Measurements from ENCODE around the gene TOR2A. TPM values are rescaled to one million over a fixed set of nuclear protein-coding genes. Genes with fewer than 3 reads are reported as not detected.
A peak's percentile ranks its signal among the peaks of the same experiment; 100 is the strongest.

TOR2A gene
- total and polyA plus RNA-seq, 9 of the 15 experiments (the other 6 are each of a cell fraction or from before 2014, with no cell fraction given): 0.80 to 25.9 (median 11.1) TPM

- TF ChIP-seq ZHX1 (conservative IDR thresholded peaks at IDR 0.05; ENCODE audit: low read length) (no peak), WHSC1 (IDR thresholded peaks at IDR 0.05; ENCODE audit: low read length) (no peak), ZNF41 (CRISPR knock-in tag; conservative IDR thresholded peaks at IDR 0.05) (no peak), ATF2 (CRISPR knock-in tag; IDR thresholded peaks at IDR 0.05) (no peak), YY1 (IDR thresholded peaks at IDR 0.05; ENCODE audit: borderline replicate concordance in 1 of 3, control insufficient read depth in 1 of 3, extremely low read depth in 1 of 3, insufficient read depth in 3 of 3, insufficient read length in 1 of 3, insufficient replicate concordance in 2 of 3, low read depth in 1 of 3, low read length in 2 of 3) (no peak), ZZZ3 (IDR thresholded peaks at IDR 0.05) (no peak), RCOR1 (IDR thresholded peaks at IDR 0.05; ENCODE audit: borderline replicate concordance in 1 of 2, low read depth in 2 of 2, low read length in 2 of 2) (peak in 1 of 2 experiments; percentile 87; a peak in 2 of 4 replicates), ZNF354B (CRISPR knock-in tag; IDR thresholded peaks at IDR 0.05) (no peak), HINFP (tag; conservative IDR thresholded peaks at IDR 0.05; ENCODE audit: low read depth) (no peak), ZKSCAN3 (CRISPR knock-in tag; IDR thresholded peaks at IDR 0.05) (no peak), KDM4B (IDR thresholded peaks at IDR 0.05; ENCODE audit: borderline replicate concordance in 2 of 2, low read depth in 1 of 2) (no peak), CREM (IDR thresholded peaks at IDR 0.05; ENCODE audit: low read depth) (no peak), RFX1 (IDR thresholded peaks at IDR 0.05) (peak; percentile 73), ZFP36 (IDR thresholded peaks at IDR 0.05; ENCODE audit: low read depth, low read length, partially characterized antibody) (no peak), NR2C2 (CRISPR knock-in tag; IDR thresholded peaks at IDR 0.05) (no peak), NR2C2 (tag; IDR thresholded peaks at IDR 0.05) (peak; percentile 38; the same call in 1 of the 2 replicates), ZNF785 (CRISPR knock-in tag; IDR thresholded peaks at IDR 0.05) (no peak), BACH1 (tag; IDR thresholded peaks at IDR 0.05) (peak; percentile 30; the same call in 1 of the 2 replicates), THRA (IDR thresholded peaks at IDR 0.05) (no peak), ZFP91 (CRISPR knock-in tag; IDR thresholded peaks at IDR 0.05) (no peak), CTBP1 (IDR thresholded peaks at IDR 0.05; ENCODE audit: borderline replicate concordance) (peak; percentile 87)
These were observed 23.7 kb upstream of the TOR2A start (continued) for GRCh38 chr9:127758843-127759242.
